OCI-LY7 (cell line): ENCODE measurements around the gene STRA8. TPM values are rescaled to one million over a fixed set of nuclear protein-coding genes. Genes with fewer than 3 reads are reported as not detected.

Experiments used
- BruUV-seq: library from RNA; stranded (reverse); fragments of 400-500 nt; replicated peaks from 2 replicates; lab custom pipeline; 2021; lab: Mats Ljungman, UMichigan
- CTCF ChIA-PET: fragments of 300-600 bp; sonication (Branson Sonifier 250); formaldehyde crosslinking; loops from one replicate; lab custom pipeline; 2022; ENCODE audit warnings: antibody characterized with exemption; ENCODE audit not compliant: unreplicated experiment; lab: Charles Lee
- POLR2A ChIA-PET: fragments of 300-600 bp; sonication (Branson Sonifier 250); formaldehyde crosslinking; loops from one replicate; lab custom pipeline; 2022; ENCODE audit warnings: antibody characterized with exemption; lab: Charles Lee
- DNase-seq: peaks from one replicate; pipeline ENCODE4 v3.0.0-alpha.2; 2015; ENCODE audit warnings: low spot score
- H2AFZ ChIP-seq: fragments of 200-600 bp; sonication (generic), shearing (Covaris generic); 2 replicates; pipeline ENCODE4 v1.6.1; 2014; ENCODE audit warnings: mild to moderate bottlenecking, antibody characterized with exemption, low read length, moderate library complexity
- H3K27ac ChIP-seq: fragments of 200-600 bp; sonication (generic); 2 replicates; pipeline ENCODE4 v1.5.1; 2014; ENCODE audit warnings: mixed run types, low read depth, mild to moderate bottlenecking, moderate library complexity, low read length, inconsistent platforms; ENCODE audit not compliant: poor library complexity, severe bottlenecking
- H3K36me3 ChIP-seq: fragments of 200-600 bp; sonication (generic); 2 replicates; pipeline ENCODE4 v1.6.1; 2014; ENCODE audit warnings: mild to moderate bottlenecking, antibody characterized with exemption, low read length, moderate library complexity, mixed read lengths; ENCODE audit not compliant: insufficient read depth
- H3K4me1 ChIP-seq: fragments of 200-600 bp; sonication (generic); 2 replicates; pipeline ENCODE4 v1.5.1; 2014; ENCODE audit warnings: mild to moderate bottlenecking, low read length; ENCODE audit not compliant: insufficient read depth, poor library complexity, severe bottlenecking
- H3K4me2 ChIP-seq: fragments of 200-600 bp; sonication (generic); 2 replicates; pipeline ENCODE4 v1.6.1; 2014; ENCODE audit warnings: mild to moderate bottlenecking, low read length
- H3K4me3 ChIP-seq: fragments of 200-600 bp; sonication (generic); 2 replicates; pipeline ENCODE4 v1.5.1; 2014; ENCODE audit warnings: mild to moderate bottlenecking, low read depth, low read length; ENCODE audit not compliant: poor library complexity, severe bottlenecking
- H3K79me2 ChIP-seq: fragments of 200-600 bp; sonication (generic); 2 replicates; pipeline ENCODE4 v1.6.1; 2016; ENCODE audit warnings: low read depth, mild to moderate bottlenecking, low read length, moderate library complexity, mixed read lengths; ENCODE audit not compliant: insufficient read depth
- H3K9me2 ChIP-seq: fragments of 200-600 bp; sonication (generic); 2 replicates; pipeline ENCODE4 v1.6.1; 2016; ENCODE audit warnings: mild to moderate bottlenecking, low read length, mixed read lengths; ENCODE audit not compliant: insufficient read depth
- H3K9me3 ChIP-seq: fragments of 200-600 bp; sonication (generic); 2 replicates; pipeline ENCODE4 v1.6.1; 2014; ENCODE audit warnings: mild to moderate bottlenecking, mixed run types, low read length, mixed read lengths
- H4K20me1 ChIP-seq: fragments of 200-600 bp; sonication (generic); 2 replicates; pipeline ENCODE4 v1.6.1; 2014; ENCODE audit warnings: mild to moderate bottlenecking, antibody characterized with exemption, low read length, moderate library complexity, mixed read lengths; ENCODE audit not compliant: insufficient read depth
- CTCF ChIP-seq: fragments of 200-600 bp; sonication (generic); conservative IDR thresholded peaks from 2 replicates; pipeline ENCODE4 v1.5.1; 2014; ENCODE audit warnings: mild to moderate bottlenecking, antibody characterized with exemption, low read length, moderate library complexity, mixed read lengths
- EZH2phosphoT487 ChIP-seq: fragments of 200-600 bp; sonication (generic); IDR thresholded peaks from 2 replicates; pipeline ENCODE4 v1.6.1; 2018; ENCODE audit warnings: low read depth, borderline replicate concordance, mild to moderate bottlenecking, mixed run types, antibody characterized with exemption, low read length, moderate library complexity, mixed read lengths
- intact Hi-C: fragments of 100-400 bp; cut with micrococcal nuclease; formaldehyde crosslinking; loops from one replicate; pipeline ENCODE4 v1.10.0; 2022; ENCODE audit not compliant: unreplicated experiment
- total RNA-seq, 2 experiments: library from RNA; depleted of rRNA in 1 of 2; stranded (reverse); fragments of >200 nt in 1 of 2; shearing (Covaris generic) in 1 of 2; gene quantifications; 2 replicates each; pipeline ENCODE4 v1.2.3, GENCODE V29; 2014 to 2022

The STRA8 gene
- total RNA-seq, 2 experiments from 2014 or later: not detected

- Histone ChIP-seq H3K36me3 (no peaks in the 10 kb centered on the region), H3K4me2 (no peak overlapping the region), H3K4me1 (no peaks in the 10 kb centered on the region), H4K20me1 (no peaks in the 10 kb centered on the region), H3K9me3 (no peaks in the 10 kb centered on the region), H2AFZ (no peak overlapping the region), H3K79me2 (no peaks in the 10 kb centered on the region), H3K4me3 (no peak overlapping the region), H3K9me2 (no peaks in the 10 kb centered on the region), H3K27ac (no peak overlapping the region)
- no TSS peak for BruUV-seq
- no peak for DNase-seq
- TF ChIP-seq CTCF (no peak), EZH2phosphoT487 (no peak)
- intact Hi-C loops: no loop called here
- POLR2A ChIA-PET: interaction anchor here (0.8 kb wide), 1 partner anchor 41 kb away, joined by 3 read pairs; no protein-coding TSS in a partner anchor
- CTCF ChIA-PET: no interaction called here
Observed at GRCh38 chr7:135275971-135276580, 42.4 kb downstream of the STRA8 start.

DNA sequence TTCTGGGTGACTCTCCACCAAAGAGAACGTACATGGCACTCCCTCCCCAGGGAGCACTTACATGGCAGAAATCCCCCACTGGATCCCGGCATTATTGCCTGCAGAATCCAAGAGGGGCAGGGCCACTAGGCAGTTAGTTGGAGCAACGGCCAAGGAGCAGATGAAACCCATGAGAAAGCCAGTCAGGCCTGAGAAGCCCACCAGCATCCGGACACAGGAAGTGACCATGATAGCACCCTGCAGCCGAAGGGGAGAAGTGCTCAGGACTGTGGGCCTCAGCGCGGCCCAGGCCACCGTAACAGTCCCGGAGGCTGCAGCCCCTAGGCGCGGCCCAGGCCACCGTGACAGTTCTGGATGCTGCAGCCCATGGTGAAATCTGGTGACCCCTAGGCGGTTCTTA, 43.5 kb downstream of the STRA8 start:
- Histone ChIP-seq H3K79me2 (no peaks in the 10 kb centered on the region), H3K36me3 (peaks cover 3% of the 10 kb centered on the region; the same call in 1 of the 2 replicates), H3K4me2 (no peak overlapping the region), H3K4me1 (no peaks in the 10 kb centered on the region), H4K20me1 (no peaks in the 10 kb centered on the region), H3K4me3 (no peak overlapping the region), H2AFZ (no peak overlapping the region), H3K27ac (no peak overlapping the region), H3K9me3 (no peaks in the 10 kb centered on the region), H3K9me2 (no peaks in the 10 kb centered on the region)
- no TSS peak for BruUV-seq
- ChIA-PET POLR2A (no interaction called here), CTCF (no interaction called here)
- no peak for DNase-seq
- intact Hi-C loops: no loop called here
- TF ChIP-seq EZH2phosphoT487 (no peak), CTCF (no peak)

GRCh38 chr7:135281363-135281949, 47.8 kb downstream of the STRA8 start:
- ChIA-PET CTCF (no interaction called here), POLR2A (interaction anchor here (1.0 kb wide), 1 partner anchor 364 kb away, joined by 3 read pairs; no protein-coding TSS in a partner anchor)
- Histone ChIP-seq H3K79me2 (no peaks in the 10 kb centered on the region), H2AFZ (peak overlapping the region; percentile 79), H3K4me3 (no peak overlapping the region), H3K4me2 (no peak overlapping the region), H3K4me1 (no peaks in the 10 kb centered on the region), H3K27ac (no peak overlapping the region), H3K9me3 (no peaks in the 10 kb centered on the region), H3K9me2 (no peaks in the 10 kb centered on the region), H3K36me3 (peaks cover 3% of the 10 kb centered on the region; the same call in 1 of the 2 replicates), H4K20me1 (no peaks in the 10 kb centered on the region)
- TF ChIP-seq CTCF (peak; percentile 100), EZH2phosphoT487 (no peak)
- DNase-seq: peak; percentile 87
- intact Hi-C loops: loop anchor here (1.0 to 5.0 kb wide), 6 partner anchors 54 to 431 kb away; partner anchors contain the start of genes CNOT4 and STMP1
- no TSS peak for BruUV-seq
